ENCODE measurements around the gene PLEKHO2.

PLEKHO2 gene

DNA sequence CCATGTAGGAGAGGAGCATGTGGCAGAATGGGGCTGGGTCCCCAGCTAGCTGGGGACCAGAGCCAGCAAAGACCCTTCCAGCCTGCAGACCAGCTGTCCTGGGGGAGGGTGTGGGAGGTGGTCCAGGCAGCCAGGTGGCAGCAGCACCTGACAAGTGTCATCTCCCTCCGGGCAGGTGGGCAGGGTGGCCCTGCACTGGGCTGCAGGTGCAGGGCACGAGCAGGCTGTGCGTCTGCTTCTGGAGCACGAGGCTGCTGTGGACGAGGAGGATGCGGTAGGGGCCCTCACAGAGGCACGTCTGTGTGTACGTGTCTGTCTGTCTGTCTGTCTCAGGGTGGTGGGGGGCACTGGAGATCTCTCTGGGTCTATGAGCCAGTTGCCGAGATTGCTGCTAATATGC, 75.5 kb downstream of the PLEKHO2 start:
- DNase-seq = no peak
